ENCODE data around the gene TSPAN18.
"Not testable (repeated sequence)": the region's sequence is repeated elsewhere in the genome, so short reads cannot be mapped to it uniquely, and the experiment has no call there.

The TSPAN18 gene

GRCh38 chr11:44853666-44854065, 126.9 kb downstream of the TSPAN18 start:
- DNase-seq: no peak

GRCh38 chr11:44854086-44854485, 127.3 kb downstream of the TSPAN18 start:
- DNase-seq: no peak

GRCh38 chr11:44854741-44855492, 128.2 kb downstream of the TSPAN18 start:
- DNase-seq: no peak

GRCh38 chr11:44855493-44855849, 128.7 kb downstream of the TSPAN18 start:
- no peak for DNase-seq

- DNase-seq: no peak
Measured at GRCh38 chr11:44857490-44858090, 130.8 kb downstream of the TSPAN18 start.

GRCh38 chr11:44858796-44859527, 132.2 kb downstream of the TSPAN18 start:
- DNase-seq: peak; percentile 51

- DNase-seq: no peak
Measured at GRCh38 chr11:44859528-44859925, 132.8 kb downstream of the TSPAN18 start.

- no peak for DNase-seq
Measured at GRCh38 chr11:44860346-44860745, 133.6 kb downstream of the TSPAN18 start.

- DNase-seq: peak; percentile 100
Measured at GRCh38 chr11:44861849-44862557, 135.2 kb downstream of the TSPAN18 start.

- DNase-seq: no peak
Measured at GRCh38 chr11:44862558-44863101, 135.9 kb downstream of the TSPAN18 start.

- DNase-seq: no peak
Measured at GRCh38 chr11:44863231-44863630, 136.5 kb downstream of the TSPAN18 start.

GRCh38 chr11:44865866-44866272, 139.1 kb downstream of the TSPAN18 start:
- no peak for DNase-seq

- no peak for DNase-seq
Measured at GRCh38 chr11:44866286-44866685, 139.5 kb downstream of the TSPAN18 start.

- no peak for DNase-seq
Measured at GRCh38 chr11:44868021-44868420, 141.3 kb downstream of the TSPAN18 start.

- DNase-seq: no peak
Measured at GRCh38 chr11:44868455-44869421, 142.0 kb downstream of the TSPAN18 start.

GRCh38 chr11:44870181-44870580, 143.4 kb downstream of the TSPAN18 start:
- DNase-seq: peak; percentile 50

GRCh38 chr11:44870615-44871176, 143.9 kb downstream of the TSPAN18 start:
- no peak for DNase-seq

GRCh38 chr11:44871682-44872081, 144.9 kb downstream of the TSPAN18 start:
- not testable (repeated sequence) for DNase-seq

GRCh38 chr11:44872556-44872955, 145.8 kb downstream of the TSPAN18 start:
- no peak for DNase-seq

- no peak for DNase-seq
Measured at GRCh38 chr11:44873537-44873936, 146.8 kb downstream of the TSPAN18 start.

GRCh38 chr11:44874284-44874683, 147.5 kb downstream of the TSPAN18 start:
- DNase-seq: no peak

All from fibroblast of skin of right quadriceps (primary cell).